ENCODE results near the gene KRTAP10-6.

- TF ChIP-seq EZH2 (IDR thresholded peaks at IDR 0.05; ENCODE audit: insufficient read depth, poor library complexity, severe bottlenecking) (no peak), EZH2phosphoT487 (IDR thresholded peaks at IDR 0.05; ENCODE audit: insufficient read depth, low read depth) (no peak)
These were observed 47.7 kb downstream of the KRTAP10-6 start for GRCh38 chr21:44544566-44544965.
